ENCODE measurements around the gene ALOX12.

The ALOX12 gene

GRCh38 chr17:7027335-7027734, 31.5 kb downstream of the ALOX12 start:
- H3K4me3 Mint-ChIP-seq, result no peak overlapping the region
- no peaks in the 10 kb centered on the region for H3K36me3 Mint-ChIP-seq (ENCODE audit: low read depth)
- no peaks in the 10 kb centered on the region for H3K9me3 Mint-ChIP-seq
- H3K4me1 Mint-ChIP-seq, result peaks cover 11% of the 10 kb centered on the region
- H3K27me3 Mint-ChIP-seq (ENCODE audit: low read depth, poor library complexity), result peaks cover 37% of the 10 kb centered on the region
- peak overlapping the region; percentile 42 for H3K27ac Mint-ChIP-seq
- no peak for DNase-seq
- no peak for TF ChIP-seq CTCF (IDR thresholded peaks at IDR 0.05)

GRCh38 chr17:7029096-7029495, 33.2 kb downstream of the ALOX12 start:
- no peak for TF ChIP-seq CTCF (IDR thresholded peaks at IDR 0.05)
- no peak overlapping the region for H3K4me3 Mint-ChIP-seq
- H3K4me1 Mint-ChIP-seq, result no peaks in the 10 kb centered on the region
- H3K27ac Mint-ChIP-seq, result no peak overlapping the region
- H3K36me3 Mint-ChIP-seq (ENCODE audit: low read depth), result no peaks in the 10 kb centered on the region
- peaks cover 24% of the 10 kb centered on the region for H3K27me3 Mint-ChIP-seq (ENCODE audit: low read depth, poor library complexity)
- no peak for DNase-seq
- no peaks in the 10 kb centered on the region for H3K9me3 Mint-ChIP-seq

GRCh38 chr17:7029659-7030058, 33.8 kb downstream of the ALOX12 start:
- no peaks in the 10 kb centered on the region for H3K36me3 Mint-ChIP-seq (ENCODE audit: low read depth)
- DNase-seq, result no peak
- TF ChIP-seq CTCF (IDR thresholded peaks at IDR 0.05), result no peak

DNA sequence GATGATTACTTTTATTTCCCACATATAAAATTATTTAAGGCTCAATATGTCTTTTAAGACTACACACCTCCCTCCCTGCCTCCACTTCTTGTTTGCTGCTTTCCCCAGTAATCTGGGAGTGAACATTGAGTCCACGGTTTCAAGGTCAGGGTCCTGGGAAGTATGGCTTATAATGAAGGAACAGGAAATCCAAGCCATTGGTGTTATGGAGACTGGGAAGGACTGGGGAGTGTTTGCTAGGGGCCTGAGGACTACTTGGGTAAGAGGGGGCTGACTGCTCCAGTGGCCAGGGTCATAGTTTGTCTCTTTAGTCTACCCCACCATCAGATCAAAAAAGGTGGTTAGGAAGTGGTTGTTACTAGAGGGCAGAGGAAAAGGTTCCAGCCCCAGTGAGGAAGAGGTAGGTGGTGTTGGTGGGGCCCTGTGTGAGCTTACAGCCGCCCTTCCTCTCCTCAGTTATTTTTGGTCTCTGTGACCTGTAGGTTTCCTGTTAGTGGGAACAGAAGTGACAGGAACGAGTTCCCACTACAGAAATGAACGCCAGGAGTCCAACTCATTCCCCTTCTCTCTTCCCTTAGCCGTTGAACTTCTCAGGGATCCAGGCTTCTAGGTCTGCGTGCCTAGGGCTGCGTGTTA, 39.2 kb downstream of the ALOX12 start:
- Mint-ChIP-seq H3K27ac (peak overlapping the region; percentile 93), H3K36me3 (ENCODE audit: low read depth) (no peaks in the 10 kb centered on the region), H3K4me3 (peak overlapping the region; percentile 97), H3K27me3 (ENCODE audit: low read depth, poor library complexity) (peaks cover 14% of the 10 kb centered on the region), H3K9me3 (no peaks in the 10 kb centered on the region), H3K4me1 (peaks cover 43% of the 10 kb centered on the region)
- no peak for TF ChIP-seq CTCF (IDR thresholded peaks at IDR 0.05)
- no peak for DNase-seq

More at GRCh38 chr17:7029659-7030058, 33.8 kb downstream of the ALOX12 start:
- no peaks in the 10 kb centered on the region for H3K4me1 Mint-ChIP-seq
- H3K4me3 Mint-ChIP-seq, result no peak overlapping the region
- peaks cover 23% of the 10 kb centered on the region for H3K27me3 Mint-ChIP-seq (ENCODE audit: low read depth, poor library complexity)
- no peaks in the 10 kb centered on the region for H3K9me3 Mint-ChIP-seq
- no peak overlapping the region for H3K27ac Mint-ChIP-seq

- H3K9me3 Mint-ChIP-seq, result no peaks in the 10 kb centered on the region
- peak within 1 kb of the TSS; percentile 93 for H3K27ac Mint-ChIP-seq
- TF ChIP-seq CTCF (IDR thresholded peaks at IDR 0.05), result no peak
- H3K4me1 Mint-ChIP-seq, result peaks cover 43% of the 10 kb centered on the region
- peak; percentile 92 for DNase-seq
- H3K36me3 Mint-ChIP-seq (ENCODE audit: low read depth), result no peaks in the 10 kb centered on the region
- peaks cover 9% of the 10 kb centered on the region for H3K27me3 Mint-ChIP-seq (ENCODE audit: low read depth, poor library complexity)
- H3K4me3 Mint-ChIP-seq, result peak within 1 kb of the TSS; percentile 97
Observed at GRCh38 chr17:7035591-7036368, 39.9 kb downstream of the ALOX12 start, which contains the start of gene SLC16A13. TSS of gene SLC16A13 (plus strand) at chr17:7036015. CDS start at chr17:7036383, 368 bp downstream.

Measured in nephron progenitor cell (in vitro differentiated cells).